ENCODE results near the gene PTPN6. TPM values are rescaled to one million over a fixed set of nuclear protein-coding genes. Genes with fewer than 3 reads are reported as not detected.

PTPN6 gene
- total RNA-seq, 1 donor from 2014 or later = 0.29 TPM

DNA sequence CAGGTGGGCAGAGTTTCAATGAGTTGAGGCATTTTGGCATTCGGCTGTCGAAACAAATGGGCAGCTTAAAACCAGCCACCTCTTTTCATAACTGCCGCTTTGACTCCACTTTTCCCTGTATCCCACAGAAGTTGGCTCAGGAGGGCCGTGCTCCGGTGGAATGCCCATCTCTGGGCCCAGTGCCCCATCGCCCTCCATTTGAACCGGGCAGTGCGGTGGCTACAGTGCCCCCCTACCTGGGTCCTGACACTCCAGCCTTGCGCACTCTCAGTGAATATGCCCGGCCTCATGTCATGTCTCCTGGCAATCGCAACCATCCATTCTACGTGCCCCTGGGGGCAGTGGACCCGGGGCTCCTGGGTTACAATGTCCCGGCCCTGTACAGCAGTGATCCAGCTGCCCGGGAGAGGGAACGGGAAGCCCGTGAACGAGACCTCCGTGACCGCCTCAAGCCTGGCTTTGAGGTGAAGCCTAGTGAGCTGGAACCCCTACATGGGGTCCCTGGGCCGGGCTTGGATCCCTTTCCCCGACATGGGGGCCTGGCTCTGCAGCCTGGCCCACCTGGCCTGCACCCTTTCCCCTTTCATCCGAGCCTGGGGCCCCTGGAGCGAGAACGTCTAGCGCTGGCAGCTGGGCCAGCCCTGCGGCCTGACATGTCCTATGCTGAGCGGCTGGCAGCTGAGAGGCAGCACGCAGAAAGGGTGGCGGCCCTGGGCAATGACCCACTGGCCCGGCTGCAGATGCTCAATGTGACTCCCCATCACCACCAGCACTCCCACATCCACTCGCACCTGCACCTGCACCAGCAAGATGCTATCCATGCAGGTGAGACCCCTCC is 12.6 kb upstream of the PTPN6 start:
- DNase-seq (ENCODE audit: extremely low read depth, low read depth, low spot score) = no peak

DNA sequence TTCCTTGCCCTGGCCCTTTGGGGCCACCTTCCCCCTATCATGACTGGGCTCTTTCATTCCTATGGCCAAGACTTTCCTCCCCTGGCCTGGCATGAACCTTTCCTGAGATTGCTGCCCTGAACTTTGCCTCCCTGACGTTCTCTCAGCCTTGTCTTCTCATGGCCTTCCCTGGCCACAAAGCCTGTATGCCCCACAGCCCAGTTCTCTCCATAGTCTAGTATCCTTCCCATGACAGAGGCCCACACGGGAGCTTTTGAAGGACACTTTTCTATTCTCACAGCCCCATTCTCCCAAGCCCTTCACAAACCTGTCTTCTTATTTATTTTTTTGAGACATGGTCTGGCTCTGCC is 12.0 kb upstream of the PTPN6 start:
- DNase-seq (ENCODE audit: extremely low read depth, low read depth, low spot score) = no peak

DNA sequence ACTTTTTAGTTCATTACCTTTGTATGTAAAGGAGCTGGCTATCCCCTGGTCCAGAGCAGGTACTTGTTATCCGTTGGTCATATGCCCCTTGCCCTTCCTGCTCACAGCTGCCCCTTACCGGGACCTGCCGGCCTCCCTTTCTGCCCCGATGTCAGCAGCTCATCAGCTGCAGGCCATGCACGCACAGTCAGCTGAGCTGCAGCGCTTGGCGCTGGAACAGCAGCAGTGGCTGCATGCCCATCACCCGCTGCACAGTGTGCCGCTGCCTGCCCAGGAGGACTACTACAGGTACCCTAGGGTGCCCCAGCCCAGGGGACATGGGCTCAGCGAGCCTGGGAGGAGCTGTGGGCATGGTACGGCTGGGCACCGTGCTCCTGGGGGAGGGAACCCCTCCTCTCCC is 9.9 kb upstream of the PTPN6 start:
- no peak for DNase-seq (ENCODE audit: extremely low read depth, low read depth, low spot score)

GRCh38 chr12:6941782-6942181 is 9.4 kb upstream of the PTPN6 start:
- no peak for DNase-seq (ENCODE audit: extremely low read depth, low read depth, low spot score)

GRCh38 chr12:6942331-6942665 is 8.9 kb upstream of the PTPN6 start:
- DNase-seq (ENCODE audit: extremely low read depth, low read depth, low spot score) = no peak

DNA sequence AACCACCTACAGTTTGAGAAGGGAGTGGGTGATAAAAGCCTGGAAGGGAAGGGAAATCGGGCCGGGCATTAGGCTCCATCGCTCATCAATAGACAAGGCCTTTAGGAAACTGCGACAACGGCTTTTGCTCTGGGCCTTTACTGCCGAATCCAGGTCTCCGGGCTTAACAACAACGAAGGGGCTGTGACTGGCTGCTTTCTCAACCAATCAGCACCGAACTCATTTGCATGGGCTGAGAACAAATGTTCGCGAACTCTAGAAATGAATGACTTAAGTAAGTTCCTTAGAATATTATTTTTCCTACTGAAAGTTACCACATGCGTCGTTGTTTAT is 7.8 kb upstream of the PTPN6 start:
- no peak for DNase-seq (ENCODE audit: extremely low read depth, low read depth, low spot score)

- DNase-seq (ENCODE audit: extremely low read depth, low read depth, low spot score) = peak; percentile 93
Measured at GRCh38 chr12:6943722-6944380, 7.3 kb upstream of the PTPN6 start, which contains the start of the genes C12orf57 and RNU7-1. Gene C12orf57, plus strand, starts transcription at chr12:6944022. Its CDS starts 100 bp downstream, at chr12:6944122. Gene RNU7-1, plus strand, starts transcription at chr12:6943816.

DNA sequence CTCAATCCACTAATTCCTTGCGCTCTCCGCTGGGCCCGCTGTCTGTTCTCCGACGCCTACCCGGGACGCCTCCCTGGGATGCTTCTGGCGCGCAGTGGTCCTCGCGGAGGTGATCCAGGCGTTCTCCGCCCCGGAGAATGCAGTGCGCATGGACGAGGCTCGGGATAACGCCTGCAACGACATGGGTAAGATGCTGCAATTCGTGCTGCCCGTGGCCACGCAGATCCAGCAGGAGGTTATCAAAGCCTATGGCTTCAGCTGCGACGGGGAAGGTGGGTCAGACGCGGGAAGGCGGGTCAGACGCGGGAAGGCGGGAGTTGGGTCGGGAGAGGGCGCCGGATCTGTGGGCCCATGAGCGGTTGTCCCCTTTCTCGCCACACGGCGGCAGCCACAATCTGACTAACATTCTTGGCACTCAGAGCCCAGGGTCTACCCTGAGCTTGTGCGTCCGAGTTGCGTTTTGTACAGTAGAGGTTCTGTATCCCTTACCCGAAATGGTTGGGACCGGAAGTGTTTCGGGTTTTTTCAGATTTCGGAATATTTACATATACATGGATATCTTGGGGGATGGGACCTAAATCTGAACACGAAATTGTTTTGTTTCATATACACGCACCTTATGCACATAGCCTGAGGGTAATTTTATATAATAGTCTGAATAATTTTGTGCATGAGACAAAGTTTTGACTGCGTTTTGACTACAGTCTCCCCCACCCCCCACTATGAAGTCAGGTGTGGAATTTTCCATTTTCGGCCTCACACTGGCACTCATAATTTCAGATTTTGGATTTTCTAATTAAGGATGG is 6.6 kb upstream of the PTPN6 start:
- DNase-seq (ENCODE audit: extremely low read depth, low read depth, low spot score) = peak; percentile 70

DNA sequence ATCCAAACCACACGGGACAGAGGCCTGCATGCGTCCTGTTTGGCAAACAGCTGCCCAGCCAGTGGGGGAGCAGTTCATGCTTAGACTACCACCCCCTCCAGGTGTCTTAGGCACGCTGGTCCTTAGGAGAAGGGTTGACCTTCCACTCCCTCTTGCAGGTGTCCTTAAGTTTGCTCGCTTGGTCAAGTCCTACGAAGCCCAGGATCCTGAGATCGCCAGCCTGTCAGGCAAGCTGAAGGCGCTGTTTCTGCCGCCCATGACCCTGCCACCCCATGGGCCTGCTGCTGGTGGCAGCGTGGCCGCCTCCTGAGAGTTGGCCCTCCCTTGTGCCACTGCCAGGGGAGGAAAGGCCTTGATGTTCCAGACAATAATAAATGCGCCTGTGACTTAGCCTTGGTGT is 5.5 kb upstream of the PTPN6 start:
- DNase-seq (ENCODE audit: extremely low read depth, low read depth, low spot score) = no peak

GRCh38 chr12:6946033-6946919 is 4.9 kb upstream of the PTPN6 start:
- DNase-seq (ENCODE audit: extremely low read depth, low read depth, low spot score) = no peak

DNA sequence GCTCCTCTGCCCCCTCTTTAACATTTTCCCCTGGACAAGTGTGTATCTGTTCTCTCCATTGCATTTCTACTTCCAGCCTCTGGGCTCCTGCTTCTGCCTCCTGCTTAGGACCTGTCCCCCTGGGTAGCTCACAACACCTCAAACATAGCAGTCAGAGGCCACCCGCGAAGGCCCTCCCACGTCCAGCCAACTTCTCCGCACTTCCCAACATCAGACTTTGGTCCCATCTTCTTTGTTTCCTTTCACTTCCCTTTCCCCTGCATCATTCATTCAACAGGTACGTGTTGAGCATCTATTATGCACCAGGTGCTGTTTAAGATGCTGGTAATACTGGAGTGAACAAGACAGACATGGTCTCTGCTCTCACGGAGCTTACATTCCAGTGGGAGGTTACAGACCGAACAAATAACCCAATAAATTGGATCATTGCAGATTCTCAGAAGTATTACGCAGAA is 4.2 kb upstream of the PTPN6 start:
- no peak for DNase-seq (ENCODE audit: extremely low read depth, low read depth, low spot score)

GRCh38 chr12:6947615-6948014 is 3.5 kb upstream of the PTPN6 start:
- no peak for DNase-seq (ENCODE audit: extremely low read depth, low read depth, low spot score)

GRCh38 chr12:6948873-6949594 is 2.1 kb upstream of the PTPN6 start:
- no peak for DNase-seq (ENCODE audit: extremely low read depth, low read depth, low spot score)

- DNase-seq (ENCODE audit: extremely low read depth, low read depth, low spot score) = no peak
Measured at GRCh38 chr12:6950401-6950801, 755 bp upstream of the PTPN6 start.

- no peak for DNase-seq (ENCODE audit: extremely low read depth, low read depth, low spot score)
Measured at GRCh38 chr12:6951551-6952120, 480 bp downstream of the PTPN6 start.

DNA sequence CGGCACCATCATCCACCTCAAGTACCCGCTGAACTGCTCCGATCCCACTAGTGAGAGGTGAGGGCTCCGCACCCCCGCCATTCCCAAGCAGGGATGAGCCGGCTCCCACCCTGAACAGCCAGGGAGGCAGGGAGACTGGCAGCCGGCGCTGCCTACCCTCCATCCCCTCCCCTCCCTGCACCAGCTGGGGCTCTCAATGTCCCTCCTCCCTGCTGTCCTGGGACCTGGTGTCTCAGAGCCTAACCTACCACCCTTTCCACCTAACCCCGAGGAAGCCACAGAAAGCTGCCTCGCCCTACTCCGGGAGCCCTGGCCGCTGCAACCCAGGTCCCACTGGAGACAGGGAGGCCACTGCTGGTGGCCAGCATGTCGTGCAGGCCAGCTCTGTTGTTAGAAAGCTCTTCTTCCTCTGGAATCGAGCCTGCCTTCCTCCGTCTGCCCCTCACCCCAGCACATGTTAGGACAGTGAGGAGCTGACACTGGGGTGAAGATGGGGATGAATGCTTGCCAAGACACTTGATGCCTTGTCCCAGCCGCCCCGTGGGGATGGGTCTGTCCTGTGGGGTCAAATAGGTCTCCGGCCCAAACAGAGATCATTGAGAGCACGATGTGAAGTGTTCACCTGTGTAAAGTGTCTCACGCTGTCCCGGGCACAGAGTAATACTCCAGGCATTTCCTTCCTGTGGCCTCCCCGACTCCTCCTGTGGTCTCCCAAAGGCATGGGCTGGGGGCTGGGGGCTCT is 1.1 kb downstream of the PTPN6 start:
- no peak for DNase-seq (ENCODE audit: extremely low read depth, low read depth, low spot score)

GRCh38 chr12:6952863-6953441 is 1.8 kb downstream of the PTPN6 start:
- DNase-seq (ENCODE audit: extremely low read depth, low read depth, low spot score) = no peak

DNA sequence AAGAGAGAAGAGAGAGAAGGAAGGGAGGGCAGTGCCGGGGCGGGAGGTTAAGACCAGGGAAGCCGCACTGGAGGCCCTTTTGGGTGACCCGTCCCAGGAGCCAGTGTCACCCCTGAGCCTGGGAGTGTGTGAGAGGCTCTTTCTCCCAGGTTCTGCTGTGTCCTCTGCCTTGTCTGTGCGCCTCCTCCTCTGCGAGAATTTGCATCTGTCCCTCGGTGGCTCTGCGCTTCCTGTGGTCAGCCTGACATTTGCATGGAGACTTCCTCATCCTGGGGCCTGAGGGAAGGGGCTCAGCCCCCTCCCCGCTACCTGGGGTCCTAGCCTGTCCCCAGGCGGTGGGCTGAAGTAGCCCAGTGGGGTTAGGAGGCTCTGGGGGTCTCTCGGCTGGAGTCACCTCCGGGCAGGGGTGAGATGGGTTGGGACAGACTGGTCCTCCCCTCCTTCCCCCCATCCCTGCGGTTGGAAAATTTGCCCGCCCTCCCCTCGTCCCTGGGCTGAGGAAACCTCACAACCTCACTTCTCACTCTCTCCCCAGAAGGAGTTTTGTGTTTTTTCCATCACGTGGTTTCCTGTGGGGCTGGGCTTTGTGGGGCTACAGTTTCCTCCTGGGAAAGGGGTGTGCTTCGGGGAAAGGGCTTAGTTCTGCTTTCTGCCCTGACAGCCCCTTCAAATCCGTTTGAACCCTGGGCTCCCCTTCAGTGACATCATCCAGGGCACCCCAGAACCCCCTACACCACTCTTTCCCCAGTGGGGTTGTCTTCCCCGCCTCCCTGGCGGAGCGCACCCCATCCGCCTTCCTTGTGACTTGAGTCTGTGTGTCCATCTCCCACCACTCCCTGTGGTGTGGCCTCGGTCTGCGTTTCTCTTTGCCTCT is 2.5 kb downstream of the PTPN6 start:
- no peak for DNase-seq (ENCODE audit: extremely low read depth, low read depth, low spot score)
